Panc1 (cell line): ENCODE data around the gene ATOH8. TPM values are rescaled to one million over a fixed set of nuclear protein-coding genes. Genes with fewer than 3 reads are reported as not detected.
"Not testable (repeated sequence)": the region's sequence is repeated elsewhere in the genome, so short reads cannot be mapped to it uniquely, and the experiment has no call there.

Experiments
- ATAC-seq: fragments of 200-7000 bp; cut with Tn5 transposase; 2 replicates; pipeline ENCODE4 v1.9.1; 2020; ENCODE audit warnings: mild to moderate bottlenecking, moderate library complexity
- BruUV-seq: library from RNA; stranded (reverse); fragments of 400-500 nt; replicated peaks from 2 replicates; lab custom pipeline; 2021; lab: Mats Ljungman, UMichigan
- CTCF ChIA-PET: fragments of 300-600 bp; sonication (Branson Sonifier 250); formaldehyde crosslinking; loops from one replicate; lab custom pipeline; 2022; ENCODE audit warnings: antibody characterized with exemption; lab: Charles Lee
- POLR2A ChIA-PET: fragments of 300-600 bp; sonication (Branson Sonifier 250); formaldehyde crosslinking; loops from one replicate; lab custom pipeline; 2022; ENCODE audit warnings: antibody characterized with exemption; lab: Charles Lee
- DNase-seq: peaks from one replicate; pipeline ENCODE4 v3.0.0-alpha.2; 2010; ENCODE audit warnings: low read depth, low spot score
- H3K27ac ChIP-seq: 2 replicates; pipeline ENCODE4 v1.5.1; 2011; ENCODE audit warnings: mild to moderate bottlenecking, low read length, inconsistent platforms
- H3K27me3 ChIP-seq: fragments of 200-500 bp; sonication (Bioruptor generic); 2 replicates; pipeline ENCODE4 v1.6.0; 2014; ENCODE audit warnings: low read length, inconsistent platforms; ENCODE audit not compliant: control insufficient read depth, insufficient read depth
- H3K36me3 ChIP-seq: fragments of 200-500 bp; sonication (Bioruptor generic); 2 replicates; pipeline ENCODE4 v1.5.1; 2014; ENCODE audit warnings: inconsistent platforms, mild to moderate bottlenecking, low read length, moderate library complexity; ENCODE audit not compliant: control insufficient read depth, insufficient read depth
- H3K4me1 ChIP-seq: 2 replicates; pipeline ENCODE4 v1.5.1; 2011; ENCODE audit warnings: inconsistent platforms, mild to moderate bottlenecking, low read length, moderate library complexity; ENCODE audit not compliant: control insufficient read depth, insufficient read depth
- H3K4me3 ChIP-seq, 2 experiments: 2 replicates each; pipeline ENCODE4 v1.5.1; 2011 to 2012; ENCODE audit warnings: low read depth in 2 of 2, low read length in 2 of 2, mild to moderate bottlenecking in 2 of 2, inconsistent platforms in 1 of 2, moderate library complexity in 1 of 2
- H3K9me3 ChIP-seq: fragments of 200-500 bp; sonication (Bioruptor generic); 2 replicates; pipeline ENCODE4 v1.5.1; 2014; ENCODE audit warnings: low read depth, mild to moderate bottlenecking, inconsistent platforms, low read length, moderate library complexity; ENCODE audit not compliant: control insufficient read depth, insufficient read depth
- POLR2AphosphoS5 ChIP-seq: IDR thresholded peaks from 2 replicates; pipeline ENCODE4 v1.6.1; 2012; ENCODE audit warnings: mild to moderate bottlenecking, low read depth, low read length, moderate library complexity
- SIN3A ChIP-seq: IDR thresholded peaks from 2 replicates; pipeline ENCODE4 v1.6.1; 2012; ENCODE audit warnings: low read depth, mild to moderate bottlenecking, low read length, moderate library complexity, borderline replicate concordance; ENCODE audit not compliant: insufficient read depth
- TCF7L2 ChIP-seq: IDR thresholded peaks from 2 replicates; pipeline ENCODE4 v1.6.1; 2011; ENCODE audit warnings: mild to moderate bottlenecking, low read depth, low read length, inconsistent platforms
- in situ Hi-C: cut with HindIII; loops from 2 replicates; pipeline ENCODE4 v1.10.0; 2016; ENCODE audit warnings: low sequenced_read_pairs, low pct_unique_long_range_greater_than_20kb
- intact Hi-C: fragments of 100-400 bp; cut with micrococcal nuclease; formaldehyde crosslinking; loops from one replicate; pipeline ENCODE4 v1.10.0; 2022; ENCODE audit not compliant: unreplicated experiment
- total RNA-seq: library from RNA; stranded (reverse); gene quantifications from one replicate; pipeline ENCODE4 v1.2.1, GENCODE V29; 2021; ENCODE audit not compliant: unreplicated experiment
- TF ChIP-seq, protein P1 (sequence below): fragments of 450-650 bp; IDR thresholded peaks from 2 replicates; pipeline ENCODE4 v1.5.1; 2017; ENCODE audit warnings: mild to moderate bottlenecking
- TF ChIP-seq, protein P2 (sequence below), 2 experiments: IDR thresholded peaks; 2 replicates each; pipeline ENCODE4 v1.6.1; 2011 to 2012; ENCODE audit warnings: low read depth in 2 of 2, control low read depth in 1 of 2, low read length in 1 of 2, mild to moderate bottlenecking in 1 of 2, moderate library complexity in 1 of 2; ENCODE audit not compliant: insufficient read depth in 1 of 2

ATOH8 gene
- total RNA-seq, 1 experiment from 2014 or later = 3.8 TPM

DNA sequence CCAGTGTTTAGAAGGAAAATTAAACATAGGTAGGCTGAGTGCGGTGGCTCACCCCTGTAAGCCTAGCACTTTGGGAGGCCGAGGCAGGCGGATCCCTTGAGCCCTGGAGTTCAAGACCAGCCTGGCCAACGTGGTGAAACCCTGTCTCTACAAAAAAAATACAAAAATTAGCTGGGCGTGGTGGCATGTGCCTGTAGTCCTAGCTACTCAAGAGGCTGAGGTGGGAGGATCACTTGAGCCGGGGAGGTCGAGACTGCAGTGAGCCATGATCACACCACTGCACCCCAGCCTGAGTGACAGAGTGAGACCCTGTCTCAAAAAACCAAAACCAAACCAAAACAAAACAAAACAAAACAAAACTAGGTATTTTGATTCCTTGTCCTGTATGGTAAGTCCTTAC lies 39.4 kb upstream of the ATOH8 start:
- H3K4me1 ChIP-seq, ATAC-seq, CTCF ChIA-PET, H3K4me3 ChIP-seq, BruUV-seq, H3K27ac ChIP-seq, intact Hi-C loops, H3K36me3 ChIP-seq, in situ Hi-C loops, H3K27me3 ChIP-seq, POLR2A ChIA-PET, DNase-seq, H3K9me3 ChIP-seq: not testable (repeated sequence)

- no peak overlapping the region for H3K4me3 ChIP-seq
- H3K9me3 ChIP-seq = no peaks in the 10 kb centered on the region
- BruUV-seq = no TSS peak
- no peak for DNase-seq
- no peak overlapping the region for H3K27ac ChIP-seq
- CTCF ChIA-PET = no interaction called here
- ATAC-seq = no peak
- POLR2A ChIA-PET = no interaction called here
- intact Hi-C loops = no loop called here
- H3K4me1 ChIP-seq = no peaks in the 10 kb centered on the region
- H3K27me3 ChIP-seq = no peaks in the 10 kb centered on the region
- no peaks in the 10 kb centered on the region for H3K36me3 ChIP-seq
- TF ChIP-seq, protein P1, sequence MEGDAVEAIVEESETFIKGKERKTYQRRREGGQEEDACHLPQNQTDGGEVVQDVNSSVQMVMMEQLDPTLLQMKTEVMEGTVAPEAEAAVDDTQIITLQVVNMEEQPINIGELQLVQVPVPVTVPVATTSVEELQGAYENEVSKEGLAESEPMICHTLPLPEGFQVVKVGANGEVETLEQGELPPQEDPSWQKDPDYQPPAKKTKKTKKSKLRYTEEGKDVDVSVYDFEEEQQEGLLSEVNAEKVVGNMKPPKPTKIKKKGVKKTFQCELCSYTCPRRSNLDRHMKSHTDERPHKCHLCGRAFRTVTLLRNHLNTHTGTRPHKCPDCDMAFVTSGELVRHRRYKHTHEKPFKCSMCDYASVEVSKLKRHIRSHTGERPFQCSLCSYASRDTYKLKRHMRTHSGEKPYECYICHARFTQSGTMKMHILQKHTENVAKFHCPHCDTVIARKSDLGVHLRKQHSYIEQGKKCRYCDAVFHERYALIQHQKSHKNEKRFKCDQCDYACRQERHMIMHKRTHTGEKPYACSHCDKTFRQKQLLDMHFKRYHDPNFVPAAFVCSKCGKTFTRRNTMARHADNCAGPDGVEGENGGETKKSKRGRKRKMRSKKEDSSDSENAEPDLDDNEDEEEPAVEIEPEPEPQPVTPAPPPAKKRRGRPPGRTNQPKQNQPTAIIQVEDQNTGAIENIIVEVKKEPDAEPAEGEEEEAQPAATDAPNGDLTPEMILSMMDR = no peak
- TF ChIP-seq, protein P2, sequence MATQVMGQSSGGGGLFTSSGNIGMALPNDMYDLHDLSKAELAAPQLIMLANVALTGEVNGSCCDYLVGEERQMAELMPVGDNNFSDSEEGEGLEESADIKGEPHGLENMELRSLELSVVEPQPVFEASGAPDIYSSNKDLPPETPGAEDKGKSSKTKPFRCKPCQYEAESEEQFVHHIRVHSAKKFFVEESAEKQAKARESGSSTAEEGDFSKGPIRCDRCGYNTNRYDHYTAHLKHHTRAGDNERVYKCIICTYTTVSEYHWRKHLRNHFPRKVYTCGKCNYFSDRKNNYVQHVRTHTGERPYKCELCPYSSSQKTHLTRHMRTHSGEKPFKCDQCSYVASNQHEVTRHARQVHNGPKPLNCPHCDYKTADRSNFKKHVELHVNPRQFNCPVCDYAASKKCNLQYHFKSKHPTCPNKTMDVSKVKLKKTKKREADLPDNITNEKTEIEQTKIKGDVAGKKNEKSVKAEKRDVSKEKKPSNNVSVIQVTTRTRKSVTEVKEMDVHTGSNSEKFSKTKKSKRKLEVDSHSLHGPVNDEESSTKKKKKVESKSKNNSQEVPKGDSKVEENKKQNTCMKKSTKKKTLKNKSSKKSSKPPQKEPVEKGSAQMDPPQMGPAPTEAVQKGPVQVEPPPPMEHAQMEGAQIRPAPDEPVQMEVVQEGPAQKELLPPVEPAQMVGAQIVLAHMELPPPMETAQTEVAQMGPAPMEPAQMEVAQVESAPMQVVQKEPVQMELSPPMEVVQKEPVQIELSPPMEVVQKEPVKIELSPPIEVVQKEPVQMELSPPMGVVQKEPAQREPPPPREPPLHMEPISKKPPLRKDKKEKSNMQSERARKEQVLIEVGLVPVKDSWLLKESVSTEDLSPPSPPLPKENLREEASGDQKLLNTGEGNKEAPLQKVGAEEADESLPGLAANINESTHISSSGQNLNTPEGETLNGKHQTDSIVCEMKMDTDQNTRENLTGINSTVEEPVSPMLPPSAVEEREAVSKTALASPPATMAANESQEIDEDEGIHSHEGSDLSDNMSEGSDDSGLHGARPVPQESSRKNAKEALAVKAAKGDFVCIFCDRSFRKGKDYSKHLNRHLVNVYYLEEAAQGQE (IDR thresholded peaks at IDR 0.05; ENCODE audit: insufficient read depth in 1 of 2, low read depth in 2 of 2, low read length in 1 of 2) = no peak
- TF ChIP-seq TCF7L2 (no peak), POLR2AphosphoS5 (no peak), SIN3A (no peak)
- in situ Hi-C loops = no loop called here
Measured at GRCh38 chr2:85714841-85715240, 39.0 kb upstream of the ATOH8 start.

DNA sequence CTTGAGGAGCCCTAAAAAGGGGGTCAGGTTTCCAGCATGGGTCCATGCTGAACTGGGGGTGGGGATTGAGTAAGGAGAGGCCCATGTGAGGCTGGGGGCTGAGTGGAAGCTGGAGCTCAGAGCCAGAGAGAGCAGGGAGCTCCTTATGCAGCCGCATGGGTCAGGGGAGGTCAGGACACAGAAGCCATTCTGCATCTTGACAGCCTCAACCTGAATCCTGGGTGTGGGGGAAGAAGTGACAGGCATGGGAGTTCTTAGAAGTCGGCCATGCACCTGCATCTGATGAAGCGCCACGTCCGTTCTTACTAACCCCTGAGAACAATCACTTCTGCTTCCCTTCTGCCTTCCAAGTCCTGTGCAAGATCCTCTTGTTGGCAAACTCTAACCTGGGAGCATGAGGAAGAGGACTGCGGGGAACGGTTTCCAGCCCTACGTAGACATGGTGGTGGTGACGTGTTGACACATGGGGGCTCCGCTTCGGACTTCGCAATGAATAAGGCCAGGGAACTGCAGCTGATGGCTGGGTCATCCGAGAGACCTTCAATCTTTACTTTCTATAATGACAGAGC lies 37.4 kb upstream of the ATOH8 start:
- no TSS peak for BruUV-seq
- TF ChIP-seq SIN3A (no peak), POLR2AphosphoS5 (no peak), TCF7L2 (no peak)
- TF ChIP-seq, protein P2 (IDR thresholded peaks at IDR 0.05; ENCODE audit: insufficient read depth in 1 of 2, low read depth in 2 of 2, low read length in 1 of 2) = no peak
- TF ChIP-seq, protein P1 = no peak
- H3K4me1 ChIP-seq = no peaks in the 10 kb centered on the region
- no peak for DNase-seq
- in situ Hi-C loops (no loop called here), intact Hi-C loops (no loop called here)
- no peaks in the 10 kb centered on the region for H3K36me3 ChIP-seq
- ChIA-PET CTCF (interaction anchor here (0.6 kb wide), 1 partner anchor 106 kb away, joined by 3 read pairs; no protein-coding TSS in a partner anchor), POLR2A (no interaction called here)
- H3K27me3 ChIP-seq = no peaks in the 10 kb centered on the region
- ATAC-seq = no peak
- no peaks in the 10 kb centered on the region for H3K9me3 ChIP-seq
- no peak overlapping the region for H3K4me3 ChIP-seq
- no peak overlapping the region for H3K27ac ChIP-seq
